ENCODE measurements around the gene PIR. TPM values are rescaled to one million over a fixed set of nuclear protein-coding genes. Genes with fewer than 3 reads are reported as not detected.

PIR gene
- total RNA-seq, 2 donors from 2014 or later: 3.9 to 5.3 TPM

DNA sequence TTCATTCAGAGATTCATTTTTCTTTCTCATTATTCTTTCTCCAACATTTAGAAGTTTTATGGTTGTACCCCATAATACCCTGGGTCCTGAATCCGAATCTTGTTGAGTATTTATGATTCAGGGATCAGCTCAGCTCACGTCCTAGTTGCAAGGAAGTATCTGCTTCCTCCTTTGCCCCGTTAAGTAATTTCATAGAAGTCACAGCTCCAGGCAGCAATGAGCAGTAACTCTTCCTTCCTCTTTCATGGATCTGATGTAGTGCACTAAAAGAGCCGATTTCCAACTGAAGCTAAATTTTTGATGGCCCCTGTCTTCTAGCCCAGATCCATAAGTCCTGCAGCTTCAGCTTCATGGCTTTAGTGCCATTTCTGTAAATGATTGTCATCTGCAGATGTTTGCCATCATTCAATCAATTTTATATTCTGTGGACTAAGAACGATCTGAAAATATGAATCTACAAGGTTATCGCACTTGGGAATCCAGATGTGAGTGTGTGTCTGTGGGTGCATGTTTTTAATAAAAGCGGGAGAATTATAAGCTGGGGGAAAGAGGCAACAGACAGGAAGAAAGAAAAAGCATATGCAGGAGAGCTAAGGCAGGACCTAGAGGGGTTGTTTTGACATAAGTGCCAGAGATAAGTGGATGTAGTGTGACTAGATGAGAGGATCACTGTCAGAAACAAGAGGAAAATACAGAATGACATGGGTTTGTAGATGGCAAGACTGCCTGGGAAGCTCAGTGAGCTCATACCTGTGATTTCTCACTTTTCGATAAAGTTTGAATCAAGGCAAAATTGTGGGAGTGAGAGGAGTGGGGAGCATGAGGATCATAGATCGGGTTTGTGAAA lies 126.4 kb downstream of the PIR start:
- no peak for ATAC-seq
- Histone ChIP-seq H3K36me3 (replicated peaks in 1 of 2; ENCODE audit: insufficient read depth in 1 of 2, low read depth in 2 of 2) (no peaks in the 10 kb centered on the region), H3K9me3 (no peaks in the 10 kb centered on the region), H3K27ac (no peak overlapping the region), H3K27me3 (no peaks in the 10 kb centered on the region), H3K4me3 (no peak overlapping the region), H3K4me1 (no peaks in the 10 kb centered on the region)
- TF ChIP-seq, protein P1, sequence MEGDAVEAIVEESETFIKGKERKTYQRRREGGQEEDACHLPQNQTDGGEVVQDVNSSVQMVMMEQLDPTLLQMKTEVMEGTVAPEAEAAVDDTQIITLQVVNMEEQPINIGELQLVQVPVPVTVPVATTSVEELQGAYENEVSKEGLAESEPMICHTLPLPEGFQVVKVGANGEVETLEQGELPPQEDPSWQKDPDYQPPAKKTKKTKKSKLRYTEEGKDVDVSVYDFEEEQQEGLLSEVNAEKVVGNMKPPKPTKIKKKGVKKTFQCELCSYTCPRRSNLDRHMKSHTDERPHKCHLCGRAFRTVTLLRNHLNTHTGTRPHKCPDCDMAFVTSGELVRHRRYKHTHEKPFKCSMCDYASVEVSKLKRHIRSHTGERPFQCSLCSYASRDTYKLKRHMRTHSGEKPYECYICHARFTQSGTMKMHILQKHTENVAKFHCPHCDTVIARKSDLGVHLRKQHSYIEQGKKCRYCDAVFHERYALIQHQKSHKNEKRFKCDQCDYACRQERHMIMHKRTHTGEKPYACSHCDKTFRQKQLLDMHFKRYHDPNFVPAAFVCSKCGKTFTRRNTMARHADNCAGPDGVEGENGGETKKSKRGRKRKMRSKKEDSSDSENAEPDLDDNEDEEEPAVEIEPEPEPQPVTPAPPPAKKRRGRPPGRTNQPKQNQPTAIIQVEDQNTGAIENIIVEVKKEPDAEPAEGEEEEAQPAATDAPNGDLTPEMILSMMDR (IDR thresholded peaks at IDR 0.05): no peak
- TF ChIP-seq POLR2A (IDR thresholded peaks at IDR 0.05): no peak
- 63 to 64% methylated on average over 9 of the region's 9 CpGs for whole genome bisulfite sequencing, 2 donors
- DNase-seq: no peak
- intact Hi-C loops (cut with DNase I): no loop called here

DNA sequence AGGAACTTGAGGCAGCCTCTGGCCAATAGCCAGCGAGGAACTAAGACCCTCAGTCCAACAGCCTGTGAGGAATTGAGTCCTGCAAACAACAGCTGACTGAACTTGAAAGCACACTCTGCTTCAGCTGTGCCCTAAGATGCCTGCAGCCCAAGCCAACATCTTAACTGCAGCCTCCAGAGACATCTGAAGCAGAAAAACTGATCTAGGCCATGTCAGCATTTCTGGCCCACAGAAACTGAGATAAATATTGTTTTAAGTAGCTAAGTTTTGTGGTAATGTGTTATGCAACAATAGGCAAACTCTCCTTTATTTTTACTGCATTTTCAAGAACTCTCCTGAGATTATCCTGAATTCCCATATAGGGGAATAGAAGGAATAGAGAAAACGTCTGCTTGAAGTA lies 133.4 kb downstream of the PIR start:
- DNase-seq (no peak), ATAC-seq (no peak)
- WGBS, 2 donors: 67 to 68% methylated on average over 1 to 2 of the region's 2 CpGs
- no peaks in the 10 kb centered on the region for H3K36me3 ChIP-seq (replicated peaks in 1 of 2; ENCODE audit: insufficient read depth in 1 of 2, low read depth in 2 of 2)
- intact Hi-C loops (cut with DNase I): loop anchor here (10.0 kb wide), 1 partner anchor 105 kb away; no protein-coding TSS in a partner anchor
- H3K27ac ChIP-seq: no peak overlapping the region
- H3K27me3 ChIP-seq: no peaks in the 10 kb centered on the region
- no peak overlapping the region for H3K4me3 ChIP-seq
- no peaks in the 10 kb centered on the region for H3K9me3 ChIP-seq
- TF ChIP-seq, protein P1 (IDR thresholded peaks at IDR 0.05): no peak
- TF ChIP-seq POLR2A (IDR thresholded peaks at IDR 0.05): no peak
- no peaks in the 10 kb centered on the region for H3K4me1 ChIP-seq

DNA sequence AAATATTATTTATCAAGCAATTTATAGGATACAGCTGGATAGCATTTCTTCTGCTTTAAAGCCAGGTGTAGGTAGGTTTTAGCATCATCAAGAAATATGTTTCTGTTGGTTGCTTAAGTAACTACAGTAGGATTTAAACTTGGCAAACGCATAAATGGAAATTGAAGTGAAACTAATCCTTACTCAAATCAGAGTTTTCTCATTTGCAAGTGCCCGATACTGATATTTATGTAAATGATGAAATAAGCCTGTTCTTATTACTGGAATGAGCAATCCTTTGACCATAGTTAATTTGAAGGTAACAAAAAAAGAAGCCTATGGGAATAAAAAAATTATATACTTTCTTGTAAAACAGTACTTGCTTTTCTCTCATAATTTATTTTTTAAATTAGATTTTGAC lies 134.6 kb downstream of the PIR start:
- no peak for TF ChIP-seq POLR2A (IDR thresholded peaks at IDR 0.05)
- TF ChIP-seq, protein P1 (IDR thresholded peaks at IDR 0.05): no peak
- Histone ChIP-seq H3K4me3 (no peak overlapping the region), H3K9me3 (no peaks in the 10 kb centered on the region), H3K27me3 (no peaks in the 10 kb centered on the region), H3K27ac (no peak overlapping the region), H3K4me1 (no peaks in the 10 kb centered on the region), H3K36me3 (replicated peaks in 1 of 2; ENCODE audit: insufficient read depth in 1 of 2, low read depth in 2 of 2) (no peaks in the 10 kb centered on the region)
- 77 to 82% methylated on average over 2 of the region's 2 CpGs for WGBS, 2 donors
- DNase-seq (no peak), ATAC-seq (no peak)
- intact Hi-C loops (cut with DNase I): loop anchor here (10.0 kb wide), 1 partner anchor 106 kb away; no protein-coding TSS in a partner anchor

DNA sequence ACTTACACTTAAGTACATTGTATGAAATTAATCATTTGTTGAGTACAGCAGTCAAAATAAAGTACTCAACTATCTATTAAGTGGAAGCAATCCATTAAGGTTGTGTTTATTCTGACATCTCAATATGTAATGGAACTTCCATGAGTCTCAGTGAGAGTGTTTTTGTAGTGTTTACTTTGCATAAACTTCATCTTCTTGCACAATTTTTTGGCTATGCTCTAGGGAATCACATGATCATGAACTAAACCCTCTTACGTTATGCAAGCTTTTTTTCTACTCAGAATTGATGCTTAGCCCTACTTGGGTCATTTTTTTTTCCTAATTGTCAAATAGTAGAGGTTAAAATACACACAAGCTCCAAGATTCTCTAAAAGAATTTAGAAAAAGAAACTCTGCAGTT lies 136.7 kb downstream of the PIR start:
- DNase-seq (no peak), ATAC-seq (no peak)
- H3K27me3 ChIP-seq: no peaks in the 10 kb centered on the region
- H3K27ac ChIP-seq: no peak overlapping the region
- 18 to 61% methylated on average over 1 of the region's 1 CpG for WGBS, 2 donors
- no peak overlapping the region for H3K4me3 ChIP-seq
- no peaks in the 10 kb centered on the region for H3K4me1 ChIP-seq
- no peak for TF ChIP-seq POLR2A (IDR thresholded peaks at IDR 0.05)
- TF ChIP-seq, protein P1 (IDR thresholded peaks at IDR 0.05): no peak
- intact Hi-C loops (cut with DNase I): loop anchor here (10.0 kb wide), 1 partner anchor 108 kb away; no protein-coding TSS in a partner anchor
- no peaks in the 10 kb centered on the region for H3K9me3 ChIP-seq
- H3K36me3 ChIP-seq (replicated peaks in 1 of 2; ENCODE audit: insufficient read depth in 1 of 2, low read depth in 2 of 2): no peaks in the 10 kb centered on the region
